HCT116 (cell line): Measurements from ENCODE around the gene NAV3. TPM values are rescaled to one million over a fixed set of nuclear protein-coding genes. Genes with fewer than 3 reads are reported as not detected.

ENCODE experiments used
- ATAC-seq: fragments of 200-7000 bp; cut with Tn5 transposase; 2 replicates; pipeline ENCODE4 v1.9.1; 2020; ENCODE audit warnings: mild to moderate bottlenecking, moderate library complexity
- BruUV-seq: library from RNA; stranded (reverse); fragments of 400-500 nt; replicated peaks from 2 replicates; lab custom pipeline; 2021; lab: Mats Ljungman, UMichigan
- CTCF ChIA-PET: fragments of 300-600 bp; sonication (Branson Sonifier 250); formaldehyde crosslinking; loops from one replicate; lab custom pipeline; 2021; ENCODE audit warnings: antibody characterized with exemption; lab: Charles Lee
- POLR2A ChIA-PET: fragments of 300-600, 350-600 bp; sonication (Branson Sonifier 250); formaldehyde crosslinking; loops from one replicate; lab custom pipeline; 2021; ENCODE audit warnings: antibody characterized with exemption; lab: Charles Lee
- RAD21 ChIA-PET, 2 experiments: fragments of 300-600 bp; sonication (Branson Sonifier 250); formaldehyde crosslinking; loops; one replicate each; lab custom pipeline; 2023; ENCODE audit warnings: low total read pairs in 2 of 2; ENCODE audit not compliant: uncharacterized antibody in 2 of 2, unreplicated experiment in 2 of 2, low non-redundant PET in 1 of 2; lab: Charles Lee
- DNase-seq: peaks from one replicate; pipeline ENCODE4 v3.0.0-alpha.2; 2010; ENCODE audit warnings: low read depth, low spot score
- H2AFZ ChIP-seq: fragments of 200-600 bp; shearing (Covaris generic), sonication (generic); 2 replicates; pipeline ENCODE4 v1.6.1; 2017; ENCODE audit warnings: low read depth, mixed run types, mixed read lengths, antibody characterized with exemption, low read length; ENCODE audit not compliant: poor library complexity, severe bottlenecking
- H3K27ac ChIP-seq: 2 replicates; pipeline ENCODE4 v1.5.1; 2012; ENCODE audit warnings: low read depth, low read length
- H3K27me3 ChIP-seq: fragments of 200-600 bp; sonication (generic); 2 replicates; pipeline ENCODE4 v1.6.1; 2016; ENCODE audit warnings: mixed run types, low read length, mixed read lengths; ENCODE audit not compliant: insufficient read depth
- H3K36me3 ChIP-seq, 2 experiments: fragments of 200-500 bp in 1 of 2; fragments of 200-600 bp in 1 of 2; sonication (Bioruptor generic) in 1 of 2; sonication (generic) in 1 of 2; 2 replicates each; pipeline versions ENCODE4 v1.5.1 to v1.6.1; 2014 to 2016; ENCODE audit warnings: low read length in 2 of 2, inconsistent platforms in 1 of 2, mixed read lengths in 1 of 2, mixed run types in 1 of 2; ENCODE audit not compliant: insufficient read depth in 2 of 2, control insufficient read depth in 1 of 2
- H3K4me1 ChIP-seq, 2 experiments: fragments of 200-600 bp in 1 of 2; sonication (generic) in 1 of 2; 2 replicates each; pipeline versions ENCODE4 v1.5.1 to v1.6.1; 2012 to 2017; ENCODE audit warnings: low read length in 2 of 2, inconsistent platforms in 1 of 2, mild to moderate bottlenecking in 1 of 2, mixed read lengths in 1 of 2, mixed run types in 1 of 2, moderate library complexity in 1 of 2; ENCODE audit not compliant: insufficient read depth in 2 of 2, control insufficient read depth in 1 of 2
- H3K4me2 ChIP-seq: fragments of 200-600 bp; sonication (generic); 2 replicates; pipeline ENCODE4 v1.6.1; 2017; ENCODE audit warnings: mixed run types, low read length, mixed read lengths
- H3K4me3 ChIP-seq, 2 experiments: fragments of 200-600 bp in 1 of 2; sonication (generic) in 1 of 2; replicated peaks in 1 of 2; 2 replicates each; pipeline ENCODE4 v1.5.1; 2011 to 2016; ENCODE audit warnings: low read length in 2 of 2, control low read depth in 1 of 2, low read depth in 1 of 2, mild to moderate bottlenecking in 1 of 2, mixed read lengths in 1 of 2, mixed run types in 1 of 2
- H3K79me2 ChIP-seq: fragments of 200-600 bp; sonication (generic); 2 replicates; pipeline ENCODE4 v1.6.1; 2017; ENCODE audit warnings: mild to moderate bottlenecking, mixed run types, low read length, moderate library complexity, mixed read lengths; ENCODE audit not compliant: insufficient read depth
- H3K9ac ChIP-seq: fragments of 200-600 bp; sonication (generic); 2 replicates; pipeline ENCODE4 v1.6.1; 2016; ENCODE audit warnings: low read length, mixed read lengths
- H3K9me2 ChIP-seq: fragments of 200-600 bp; sonication (generic), shearing (Covaris generic); 2 replicates; pipeline ENCODE4 v1.6.1; 2017; ENCODE audit warnings: mixed run types, mild to moderate bottlenecking, moderate library complexity; ENCODE audit not compliant: insufficient read depth
- H3K9me3 ChIP-seq, 2 experiments: fragments of 200-500 bp in 1 of 2; fragments of 200-600 bp in 1 of 2; sonication (Bioruptor generic) in 1 of 2; sonication (generic) in 1 of 2; 2 replicates each; pipeline ENCODE4 v1.6.1; 2014 to 2017; ENCODE audit warnings: low read length in 2 of 2, mixed read lengths in 2 of 2, inconsistent platforms in 1 of 2, low read depth in 1 of 2, mild to moderate bottlenecking in 1 of 2, mixed run types in 1 of 2, moderate library complexity in 1 of 2; ENCODE audit not compliant: control insufficient read depth in 1 of 2, insufficient read depth in 1 of 2
- H4K20me1 ChIP-seq: fragments of 200-600 bp; sonication (generic), shearing (Covaris generic); 2 replicates; pipeline ENCODE4 v1.6.1; 2017; ENCODE audit warnings: mixed run types, mild to moderate bottlenecking, moderate library complexity; ENCODE audit not compliant: insufficient read depth
- intact Hi-C: fragments of 100-400 bp; cut with micrococcal nuclease; formaldehyde crosslinking; loops from 2 replicates; pipeline ENCODE4 v1.10.0; 2022
- total RNA-seq: library from RNA; stranded (reverse); gene quantifications from one replicate; pipeline ENCODE4 v1.2.1, GENCODE V29; 2021; ENCODE audit not compliant: unreplicated experiment
- TF ChIP-seq, protein P1 (sequence below), 3 experiments: fragments of 200-600 bp in 1 of 3; sonication (generic) in 1 of 3; IDR thresholded peaks in 2 of 3; conservative IDR thresholded peaks in 1 of 3; 2 replicates each; pipeline ENCODE4 v1.5.1; 2012 to 2017; ENCODE audit warnings: low read depth in 2 of 3, low read length in 2 of 3, antibody characterized with exemption in 1 of 3, borderline replicate concordance in 1 of 3, control low read depth in 1 of 3, mild to moderate bottlenecking in 1 of 3, mixed read lengths in 1 of 3, mixed run types in 1 of 3, moderate library complexity in 1 of 3; ENCODE audit not compliant: insufficient read depth in 1 of 3
- TF ChIP-seq, protein P2 (sequence below): IDR thresholded peaks from 2 replicates; pipeline ENCODE4 v1.6.1; 2012; ENCODE audit warnings: low read depth

NAV3 gene
- total RNA-seq, 1 experiment from 2014 or later, result 7.8 TPM

DNA sequence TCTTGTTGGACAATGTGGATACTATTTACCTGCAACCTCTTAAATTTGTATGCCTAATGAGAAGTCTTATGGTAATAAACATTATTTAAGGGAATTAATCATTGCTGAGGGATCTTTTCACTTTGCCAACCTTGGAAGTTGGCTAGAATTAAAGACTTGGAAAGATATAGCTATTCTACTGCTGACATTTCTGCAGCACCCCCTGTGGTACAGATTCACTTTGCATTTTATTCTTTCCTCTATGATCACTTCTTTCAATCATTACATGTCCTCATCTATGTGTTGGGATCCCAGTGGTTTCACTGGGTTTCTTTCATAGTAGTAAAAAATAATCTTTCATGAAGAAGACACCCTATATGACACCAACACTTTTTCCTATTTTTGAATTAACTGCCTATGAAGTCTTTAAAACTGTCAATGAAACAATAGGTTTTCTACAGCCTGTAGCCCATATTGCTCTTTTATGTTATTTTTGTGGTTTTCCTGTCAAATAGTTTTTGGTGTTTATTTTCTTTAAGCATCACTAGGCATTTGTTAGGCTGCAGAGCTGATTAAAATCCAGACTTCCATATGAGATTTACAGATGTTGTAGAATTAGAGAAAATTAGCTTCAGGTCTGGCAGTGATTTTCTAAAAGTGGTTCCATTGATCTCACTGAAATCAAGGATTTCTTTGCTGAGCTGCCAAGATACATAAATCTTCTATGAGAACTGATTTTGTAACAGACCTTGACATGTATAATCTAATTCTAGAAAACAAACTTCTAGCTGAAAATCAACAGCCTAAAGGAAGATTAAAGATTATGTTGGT lies 256.1 kb downstream of the NAV3 start:
- Histone ChIP-seq H3K27ac (no peak overlapping the region), H3K36me3 (no peaks in the 10 kb centered on the region), H3K27me3 (no peaks in the 10 kb centered on the region), H3K9me2 (no peaks in the 10 kb centered on the region), H3K9ac (no peak overlapping the region), H3K4me1 (no peaks in the 10 kb centered on the region), H4K20me1 (no peaks in the 10 kb centered on the region), H3K79me2 (no peaks in the 10 kb centered on the region), H2AFZ (no peak overlapping the region), H3K4me2 (no peak overlapping the region), H3K4me3 (no peak overlapping the region), H3K9me3 (no peaks in the 10 kb centered on the region)
- DNase-seq (no peak), ATAC-seq (no peak)
- TF ChIP-seq, protein P1, sequence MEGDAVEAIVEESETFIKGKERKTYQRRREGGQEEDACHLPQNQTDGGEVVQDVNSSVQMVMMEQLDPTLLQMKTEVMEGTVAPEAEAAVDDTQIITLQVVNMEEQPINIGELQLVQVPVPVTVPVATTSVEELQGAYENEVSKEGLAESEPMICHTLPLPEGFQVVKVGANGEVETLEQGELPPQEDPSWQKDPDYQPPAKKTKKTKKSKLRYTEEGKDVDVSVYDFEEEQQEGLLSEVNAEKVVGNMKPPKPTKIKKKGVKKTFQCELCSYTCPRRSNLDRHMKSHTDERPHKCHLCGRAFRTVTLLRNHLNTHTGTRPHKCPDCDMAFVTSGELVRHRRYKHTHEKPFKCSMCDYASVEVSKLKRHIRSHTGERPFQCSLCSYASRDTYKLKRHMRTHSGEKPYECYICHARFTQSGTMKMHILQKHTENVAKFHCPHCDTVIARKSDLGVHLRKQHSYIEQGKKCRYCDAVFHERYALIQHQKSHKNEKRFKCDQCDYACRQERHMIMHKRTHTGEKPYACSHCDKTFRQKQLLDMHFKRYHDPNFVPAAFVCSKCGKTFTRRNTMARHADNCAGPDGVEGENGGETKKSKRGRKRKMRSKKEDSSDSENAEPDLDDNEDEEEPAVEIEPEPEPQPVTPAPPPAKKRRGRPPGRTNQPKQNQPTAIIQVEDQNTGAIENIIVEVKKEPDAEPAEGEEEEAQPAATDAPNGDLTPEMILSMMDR (IDR thresholded peaks at IDR 0.05 in 2 of 3, conservative IDR thresholded peaks at IDR 0.05 in 1 of 3; ENCODE audit: borderline replicate concordance in 1 of 3, insufficient read depth in 1 of 3, low read depth in 2 of 3, low read length in 2 of 3), result peak in 2 of 3 experiments; percentile 10 to 31; a peak in 2 of 6 replicates
- TF ChIP-seq, protein P2, sequence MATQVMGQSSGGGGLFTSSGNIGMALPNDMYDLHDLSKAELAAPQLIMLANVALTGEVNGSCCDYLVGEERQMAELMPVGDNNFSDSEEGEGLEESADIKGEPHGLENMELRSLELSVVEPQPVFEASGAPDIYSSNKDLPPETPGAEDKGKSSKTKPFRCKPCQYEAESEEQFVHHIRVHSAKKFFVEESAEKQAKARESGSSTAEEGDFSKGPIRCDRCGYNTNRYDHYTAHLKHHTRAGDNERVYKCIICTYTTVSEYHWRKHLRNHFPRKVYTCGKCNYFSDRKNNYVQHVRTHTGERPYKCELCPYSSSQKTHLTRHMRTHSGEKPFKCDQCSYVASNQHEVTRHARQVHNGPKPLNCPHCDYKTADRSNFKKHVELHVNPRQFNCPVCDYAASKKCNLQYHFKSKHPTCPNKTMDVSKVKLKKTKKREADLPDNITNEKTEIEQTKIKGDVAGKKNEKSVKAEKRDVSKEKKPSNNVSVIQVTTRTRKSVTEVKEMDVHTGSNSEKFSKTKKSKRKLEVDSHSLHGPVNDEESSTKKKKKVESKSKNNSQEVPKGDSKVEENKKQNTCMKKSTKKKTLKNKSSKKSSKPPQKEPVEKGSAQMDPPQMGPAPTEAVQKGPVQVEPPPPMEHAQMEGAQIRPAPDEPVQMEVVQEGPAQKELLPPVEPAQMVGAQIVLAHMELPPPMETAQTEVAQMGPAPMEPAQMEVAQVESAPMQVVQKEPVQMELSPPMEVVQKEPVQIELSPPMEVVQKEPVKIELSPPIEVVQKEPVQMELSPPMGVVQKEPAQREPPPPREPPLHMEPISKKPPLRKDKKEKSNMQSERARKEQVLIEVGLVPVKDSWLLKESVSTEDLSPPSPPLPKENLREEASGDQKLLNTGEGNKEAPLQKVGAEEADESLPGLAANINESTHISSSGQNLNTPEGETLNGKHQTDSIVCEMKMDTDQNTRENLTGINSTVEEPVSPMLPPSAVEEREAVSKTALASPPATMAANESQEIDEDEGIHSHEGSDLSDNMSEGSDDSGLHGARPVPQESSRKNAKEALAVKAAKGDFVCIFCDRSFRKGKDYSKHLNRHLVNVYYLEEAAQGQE, result no peak
- BruUV-seq, result no TSS peak
- POLR2A ChIA-PET, result no interaction called here
- CTCF ChIA-PET, result interaction anchor here (1.1 to 1.8 kb wide), 2 partner anchors 10 to 18 kb away, joined by 3 to 6 read pairs; no protein-coding TSS in a partner anchor
- RAD21 ChIA-PET, result no interaction called here
- intact Hi-C loops, result no loop called here
